GM12892 (cell line): ENCODE data around the gene IFT22.
"Not testable (repeated sequence)": the region's sequence is repeated elsewhere in the genome, so short reads cannot be mapped to it uniquely, and the experiment has no call there.

ENCODE experiments used
- POLR2A ChIP-seq: IDR thresholded peaks from 2 replicates; pipeline ENCODE4 v1.6.1; 2011; ENCODE audit warnings: low read depth, low read length, control low read depth
- POLR2AphosphoS5 ChIP-seq: IDR thresholded peaks from 2 replicates; pipeline ENCODE4 v1.6.1; 2011; ENCODE audit warnings: low read depth, low read length, control low read depth
- TAF1 ChIP-seq: IDR thresholded peaks from 2 replicates; pipeline ENCODE4 v1.6.1; 2011; ENCODE audit warnings: low read depth, mild to moderate bottlenecking, control low read depth, low read length, borderline replicate concordance

DNA sequence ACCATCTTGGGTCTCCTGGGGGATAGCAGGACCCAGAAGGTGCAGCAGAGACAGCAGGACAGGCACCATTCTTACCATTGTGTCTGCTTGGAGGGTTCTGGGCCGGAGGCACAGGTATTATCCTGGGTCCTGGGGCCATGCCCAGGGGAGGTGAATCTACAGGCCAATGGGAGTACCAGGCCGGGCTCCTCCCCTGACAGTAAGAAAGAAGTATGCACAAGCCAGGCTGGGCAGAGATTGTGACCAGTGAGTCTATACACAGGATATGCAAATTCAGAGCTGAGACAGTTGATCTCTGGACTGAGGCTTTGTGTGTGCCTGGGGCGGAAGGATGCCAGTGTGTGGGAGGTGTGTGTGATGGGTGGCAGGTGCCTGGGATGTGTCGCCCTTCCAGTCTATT, 31.9 kb downstream of the IFT22 start:
- TF ChIP-seq POLR2A, TAF1, POLR2AphosphoS5: not testable (repeated sequence)
